Panc1 (cell line): ENCODE measurements around the gene SPEM3. TPM values are rescaled to one million over a fixed set of nuclear protein-coding genes. Genes with fewer than 3 reads are reported as not detected.

Experiments used
- ATAC-seq: fragments of 200-7000 bp; cut with Tn5 transposase; 2 replicates; pipeline ENCODE4 v1.9.1; 2020; ENCODE audit warnings: mild to moderate bottlenecking, moderate library complexity
- BruUV-seq: library from RNA; stranded (reverse); fragments of 400-500 nt; replicated peaks from 2 replicates; lab custom pipeline; 2021; lab: Mats Ljungman, UMichigan
- CTCF ChIA-PET: fragments of 300-600 bp; sonication (Branson Sonifier 250); formaldehyde crosslinking; loops from one replicate; lab custom pipeline; 2022; ENCODE audit warnings: antibody characterized with exemption; lab: Charles Lee
- POLR2A ChIA-PET: fragments of 300-600 bp; sonication (Branson Sonifier 250); formaldehyde crosslinking; loops from one replicate; lab custom pipeline; 2022; ENCODE audit warnings: antibody characterized with exemption; lab: Charles Lee
- DNase-seq: peaks from one replicate; pipeline ENCODE4 v3.0.0-alpha.2; 2010; ENCODE audit warnings: low read depth, low spot score
- H3K27ac ChIP-seq: 2 replicates; pipeline ENCODE4 v1.5.1; 2011; ENCODE audit warnings: mild to moderate bottlenecking, low read length, inconsistent platforms
- H3K27me3 ChIP-seq: fragments of 200-500 bp; sonication (Bioruptor generic); 2 replicates; pipeline ENCODE4 v1.6.0; 2014; ENCODE audit warnings: low read length, inconsistent platforms; ENCODE audit not compliant: control insufficient read depth, insufficient read depth
- H3K36me3 ChIP-seq: fragments of 200-500 bp; sonication (Bioruptor generic); 2 replicates; pipeline ENCODE4 v1.5.1; 2014; ENCODE audit warnings: inconsistent platforms, mild to moderate bottlenecking, low read length, moderate library complexity; ENCODE audit not compliant: control insufficient read depth, insufficient read depth
- H3K4me1 ChIP-seq: 2 replicates; pipeline ENCODE4 v1.5.1; 2011; ENCODE audit warnings: inconsistent platforms, mild to moderate bottlenecking, low read length, moderate library complexity; ENCODE audit not compliant: control insufficient read depth, insufficient read depth
- H3K4me3 ChIP-seq, 2 experiments: 2 replicates each; pipeline ENCODE4 v1.5.1; 2011 to 2012; ENCODE audit warnings: low read depth in 2 of 2, low read length in 2 of 2, mild to moderate bottlenecking in 2 of 2, inconsistent platforms in 1 of 2, moderate library complexity in 1 of 2
- H3K9me3 ChIP-seq: fragments of 200-500 bp; sonication (Bioruptor generic); 2 replicates; pipeline ENCODE4 v1.5.1; 2014; ENCODE audit warnings: low read depth, mild to moderate bottlenecking, inconsistent platforms, low read length, moderate library complexity; ENCODE audit not compliant: control insufficient read depth, insufficient read depth
- CTCF ChIP-seq: fragments of 450-650 bp; IDR thresholded peaks from 2 replicates; pipeline ENCODE4 v1.5.1; 2017; ENCODE audit warnings: mild to moderate bottlenecking
- POLR2AphosphoS5 ChIP-seq: IDR thresholded peaks from 2 replicates; pipeline ENCODE4 v1.6.1; 2012; ENCODE audit warnings: mild to moderate bottlenecking, low read depth, low read length, moderate library complexity
- SIN3A ChIP-seq: IDR thresholded peaks from 2 replicates; pipeline ENCODE4 v1.6.1; 2012; ENCODE audit warnings: low read depth, mild to moderate bottlenecking, low read length, moderate library complexity, borderline replicate concordance; ENCODE audit not compliant: insufficient read depth
- TCF7L2 ChIP-seq: IDR thresholded peaks from 2 replicates; pipeline ENCODE4 v1.6.1; 2011; ENCODE audit warnings: mild to moderate bottlenecking, low read depth, low read length, inconsistent platforms
- in situ Hi-C: cut with HindIII; loops from 2 replicates; pipeline ENCODE4 v1.10.0; 2016; ENCODE audit warnings: low sequenced_read_pairs, low pct_unique_long_range_greater_than_20kb
- intact Hi-C: fragments of 100-400 bp; cut with micrococcal nuclease; formaldehyde crosslinking; loops from one replicate; pipeline ENCODE4 v1.10.0; 2022; ENCODE audit not compliant: unreplicated experiment
- total RNA-seq: library from RNA; stranded (reverse); gene quantifications from one replicate; pipeline ENCODE4 v1.2.1, GENCODE V29; 2021; ENCODE audit not compliant: unreplicated experiment
- TF ChIP-seq, protein P1 (sequence below), 2 experiments: IDR thresholded peaks; 2 replicates each; pipeline ENCODE4 v1.6.1; 2011 to 2012; ENCODE audit warnings: low read depth in 2 of 2, control low read depth in 1 of 2, low read length in 1 of 2, mild to moderate bottlenecking in 1 of 2, moderate library complexity in 1 of 2; ENCODE audit not compliant: insufficient read depth in 1 of 2

SPEM3 gene
- total RNA-seq, 1 experiment from 2014 or later, result not detected

- no peak for TF ChIP-seq SIN3A
- TF ChIP-seq POLR2AphosphoS5, result no peak
- TF ChIP-seq, protein P1, sequence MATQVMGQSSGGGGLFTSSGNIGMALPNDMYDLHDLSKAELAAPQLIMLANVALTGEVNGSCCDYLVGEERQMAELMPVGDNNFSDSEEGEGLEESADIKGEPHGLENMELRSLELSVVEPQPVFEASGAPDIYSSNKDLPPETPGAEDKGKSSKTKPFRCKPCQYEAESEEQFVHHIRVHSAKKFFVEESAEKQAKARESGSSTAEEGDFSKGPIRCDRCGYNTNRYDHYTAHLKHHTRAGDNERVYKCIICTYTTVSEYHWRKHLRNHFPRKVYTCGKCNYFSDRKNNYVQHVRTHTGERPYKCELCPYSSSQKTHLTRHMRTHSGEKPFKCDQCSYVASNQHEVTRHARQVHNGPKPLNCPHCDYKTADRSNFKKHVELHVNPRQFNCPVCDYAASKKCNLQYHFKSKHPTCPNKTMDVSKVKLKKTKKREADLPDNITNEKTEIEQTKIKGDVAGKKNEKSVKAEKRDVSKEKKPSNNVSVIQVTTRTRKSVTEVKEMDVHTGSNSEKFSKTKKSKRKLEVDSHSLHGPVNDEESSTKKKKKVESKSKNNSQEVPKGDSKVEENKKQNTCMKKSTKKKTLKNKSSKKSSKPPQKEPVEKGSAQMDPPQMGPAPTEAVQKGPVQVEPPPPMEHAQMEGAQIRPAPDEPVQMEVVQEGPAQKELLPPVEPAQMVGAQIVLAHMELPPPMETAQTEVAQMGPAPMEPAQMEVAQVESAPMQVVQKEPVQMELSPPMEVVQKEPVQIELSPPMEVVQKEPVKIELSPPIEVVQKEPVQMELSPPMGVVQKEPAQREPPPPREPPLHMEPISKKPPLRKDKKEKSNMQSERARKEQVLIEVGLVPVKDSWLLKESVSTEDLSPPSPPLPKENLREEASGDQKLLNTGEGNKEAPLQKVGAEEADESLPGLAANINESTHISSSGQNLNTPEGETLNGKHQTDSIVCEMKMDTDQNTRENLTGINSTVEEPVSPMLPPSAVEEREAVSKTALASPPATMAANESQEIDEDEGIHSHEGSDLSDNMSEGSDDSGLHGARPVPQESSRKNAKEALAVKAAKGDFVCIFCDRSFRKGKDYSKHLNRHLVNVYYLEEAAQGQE (IDR thresholded peaks at IDR 0.05; ENCODE audit: insufficient read depth in 1 of 2, low read depth in 2 of 2, low read length in 1 of 2), result no peak
- no peak for TF ChIP-seq CTCF
- TF ChIP-seq TCF7L2, result no peak
- Histone ChIP-seq H3K4me1 (peaks cover 26% of the 10 kb centered on the region), H3K27ac (peak overlapping the region; percentile 61; the same call in 1 of the 2 replicates), H3K36me3 (no peaks in the 10 kb centered on the region), H3K9me3 (no peaks in the 10 kb centered on the region), H3K27me3 (no peaks in the 10 kb centered on the region), H3K4me3 (peak overlapping the region; percentile 61 to 66)
- DNase-seq, result no peak
- POLR2A ChIA-PET, result no interaction called here
- CTCF ChIA-PET, result no interaction called here
- BruUV-seq, result no TSS peak
- intact Hi-C loops, result no loop called here
- peak; percentile 36 for ATAC-seq
- in situ Hi-C loops, result no loop called here
Observed at GRCh38 chr17:7477392-7478275, 49.0 kb downstream of the SPEM3 start.

- Histone ChIP-seq H3K4me3 (peak overlapping the region; percentile 61 to 66), H3K27ac (peak overlapping the region; percentile 61), H3K36me3 (no peaks in the 10 kb centered on the region), H3K9me3 (no peaks in the 10 kb centered on the region), H3K4me1 (peaks cover 33% of the 10 kb centered on the region), H3K27me3 (no peaks in the 10 kb centered on the region)
- TSS peak; percentile 54 for BruUV-seq
- DNase-seq (no peak), ATAC-seq (peak; percentile 27)
- POLR2A ChIA-PET, result no interaction called here
- in situ Hi-C loops, result no loop called here
- CTCF ChIA-PET, result no interaction called here
- TF ChIP-seq SIN3A (0 out of 2 replicates have a peak, but pooled peaks have one; percentile 19), POLR2AphosphoS5 (no peak), TCF7L2 (no peak), CTCF (no peak)
- TF ChIP-seq, protein P1 (IDR thresholded peaks at IDR 0.05; ENCODE audit: insufficient read depth in 1 of 2, low read depth in 2 of 2, low read length in 1 of 2), result no peak
- intact Hi-C loops, result no loop called here
Observed at GRCh38 chr17:7478276-7479212, 49.9 kb downstream of the SPEM3 start.
